ENCODE measurements around the gene GDPD5.

Gene GDPD5

GRCh38 chr11:75534259-75535069 lies 8.7 kb upstream of the GDPD5 start:
- DNase-seq = no peak

GRCh38 chr11:75533896-75534258 lies 8.1 kb upstream of the GDPD5 start:
- DNase-seq = no peak

GRCh38 chr11:75532200-75533048 lies 6.7 kb upstream of the GDPD5 start:
- DNase-seq = peak; percentile 84

- no peak for DNase-seq
These were observed 5.6 kb upstream of the GDPD5 start for GRCh38 chr11:75531325-75531724.

GRCh38 chr11:75530577-75530976 lies 4.8 kb upstream of the GDPD5 start:
- DNase-seq = no peak

- DNase-seq = no peak
These were observed 2.4 kb upstream of the GDPD5 start for GRCh38 chr11:75527938-75528735.

- no peak for DNase-seq
These were observed 1.4 kb upstream of the GDPD5 start for GRCh38 chr11:75527130-75527529.

- no peak for DNase-seq
These were observed 426 bp upstream of the GDPD5 start for GRCh38 chr11:75526192-75526541.

- peak; percentile 12 for DNase-seq
These were observed 892 bp downstream of the GDPD5 start for GRCh38 chr11:75524665-75525432.

GRCh38 chr11:75523811-75524664 lies 1.7 kb downstream of the GDPD5 start:
- DNase-seq = no peak

GRCh38 chr11:75523189-75523588 lies 2.6 kb downstream of the GDPD5 start:
- DNase-seq = no peak

GRCh38 chr11:75522286-75523044 lies 3.3 kb downstream of the GDPD5 start:
- no peak for DNase-seq

GRCh38 chr11:75520688-75521087 lies 5.1 kb downstream of the GDPD5 start:
- no peak for DNase-seq

GRCh38 chr11:75518771-75519653 lies 6.7 kb downstream of the GDPD5 start:
- no peak for DNase-seq

- no peak for DNase-seq
These were observed 7.6 kb downstream of the GDPD5 start for GRCh38 chr11:75518204-75518549.

- DNase-seq = no peak
These were observed 8.9 kb downstream of the GDPD5 start for GRCh38 chr11:75516886-75517285.

GRCh38 chr11:75516140-75516539 lies 9.6 kb downstream of the GDPD5 start:
- DNase-seq = no peak

- DNase-seq = no peak
These were observed 11.1 kb downstream of the GDPD5 start for GRCh38 chr11:75514596-75514995.

- no peak for DNase-seq
These were observed 12.5 kb downstream of the GDPD5 start for GRCh38 chr11:75513250-75513649.

- no peak for DNase-seq
These were observed 15.1 kb downstream of the GDPD5 start for GRCh38 chr11:75510723-75511019.

Data from CD4-positive, alpha-beta T cell treated with Interleukin-4 for 4 hours (primary cell).